GM19467 (cell line): ENCODE results near the gene LITAF.

ENCODE experiments used
- ATAC-seq: cut with Tn5 transposase; IDR thresholded peaks from one replicate; pipeline ENCODE4 v1.9.1; 2021; ENCODE audit warnings: mild to moderate bottlenecking, moderate library complexity; ENCODE audit not compliant: unreplicated experiment

The LITAF gene

DNA sequence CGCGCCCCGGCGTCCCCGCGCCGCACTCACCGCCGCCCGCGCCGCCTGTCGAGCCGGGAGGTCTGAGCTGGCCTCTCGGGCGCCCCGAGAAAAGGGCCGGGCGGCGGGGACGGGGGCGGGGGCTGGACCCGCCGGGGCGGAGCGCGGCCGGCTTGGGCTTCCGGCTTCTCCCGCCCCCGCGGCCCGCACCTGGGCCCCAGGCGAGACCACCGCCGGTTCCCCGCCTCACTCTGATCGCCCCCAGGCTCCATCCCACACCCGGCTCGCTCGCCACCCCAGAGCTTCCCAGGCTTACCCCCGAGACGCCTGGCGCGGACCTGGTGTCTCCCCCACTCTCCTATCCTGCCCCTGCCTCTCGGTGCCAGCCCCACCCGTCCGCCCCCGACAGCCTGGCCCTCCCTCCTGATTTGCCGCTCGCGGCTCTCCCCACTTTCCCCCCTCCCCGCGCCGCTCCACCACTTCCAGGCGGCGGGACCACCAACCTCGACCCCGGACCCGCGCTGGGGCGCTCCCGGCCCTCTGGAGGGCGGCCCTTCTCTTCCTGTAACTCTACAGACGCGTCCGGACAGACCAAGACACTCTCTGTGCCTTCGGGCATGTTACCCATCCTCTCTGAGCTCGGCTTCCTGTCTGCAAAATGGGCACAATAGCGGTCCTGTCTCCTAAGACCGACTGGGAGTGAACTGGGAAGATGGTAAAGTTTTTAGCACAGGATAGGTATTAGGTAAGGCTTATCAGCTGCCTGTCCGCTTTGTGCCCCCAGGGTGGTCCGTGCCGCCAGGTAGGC lies at the start of gene LITAF:
TSS of gene LITAF (minus strand) at position 64 of the 787 bp plus-strand sequence. CDS start 30,189 bp downstream, outside the sequence.
- ATAC-seq, result no peak

DNA sequence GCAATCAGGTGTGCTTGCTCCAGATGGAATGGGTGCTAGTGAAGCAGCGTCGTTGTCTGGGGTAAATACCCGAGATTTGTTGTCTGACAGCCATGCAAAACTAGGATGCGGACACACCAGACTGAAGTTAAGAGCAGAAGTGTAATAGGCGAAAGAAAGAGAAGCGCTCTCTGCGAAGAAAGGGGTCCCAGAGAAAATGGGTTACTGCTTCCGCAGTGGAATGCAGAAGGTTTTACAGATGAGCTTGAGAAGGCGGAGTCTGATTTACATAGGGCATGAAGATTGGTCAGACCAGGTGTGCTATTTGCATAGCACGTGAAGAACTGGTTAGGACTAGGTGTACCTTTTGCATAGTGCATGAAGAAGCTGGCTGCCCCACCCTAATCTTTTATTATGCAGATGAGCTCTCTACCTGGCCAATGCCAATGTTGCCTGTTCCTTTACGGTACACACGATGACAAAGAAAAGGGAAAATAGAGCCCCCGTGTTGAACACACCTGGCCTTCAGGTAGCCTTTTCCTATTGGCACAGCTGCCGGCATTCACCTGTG lies 49.5 kb upstream of the LITAF start:
- no peak for ATAC-seq

DNA sequence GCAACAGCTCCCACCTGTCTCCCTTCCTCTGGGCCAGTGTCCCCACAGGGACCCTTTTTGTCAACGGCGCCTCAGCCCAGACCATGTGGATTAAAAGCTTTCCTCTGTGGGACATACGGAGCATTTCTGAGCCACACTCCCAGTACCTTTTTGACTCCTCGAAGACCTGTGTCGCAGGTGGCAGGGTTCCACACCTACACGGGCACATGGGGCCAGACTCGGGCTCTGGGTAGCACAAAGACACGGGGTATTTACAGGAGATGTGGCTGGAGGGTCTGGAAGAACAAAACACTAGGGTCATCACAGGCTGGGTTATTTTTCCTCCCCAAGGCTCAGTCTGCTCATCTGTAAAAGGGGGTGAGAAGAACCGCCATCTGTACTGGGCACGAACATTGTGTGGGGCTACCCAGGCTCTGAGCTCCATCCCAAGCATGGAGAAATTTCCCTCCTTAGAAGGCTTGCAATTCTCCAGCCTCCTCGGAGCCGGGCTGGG lies 49.0 kb upstream of the LITAF start:
- ATAC-seq, result no peak

- ATAC-seq, result no peak
Observed at GRCh38 chr16:11635113-11635652, 48.5 kb upstream of the LITAF start.

GRCh38 chr16:11634312-11634711 lies 47.6 kb upstream of the LITAF start:
- ATAC-seq, result no peak

- no peak for ATAC-seq
Observed at GRCh38 chr16:11633113-11633512, 46.4 kb upstream of the LITAF start.

DNA sequence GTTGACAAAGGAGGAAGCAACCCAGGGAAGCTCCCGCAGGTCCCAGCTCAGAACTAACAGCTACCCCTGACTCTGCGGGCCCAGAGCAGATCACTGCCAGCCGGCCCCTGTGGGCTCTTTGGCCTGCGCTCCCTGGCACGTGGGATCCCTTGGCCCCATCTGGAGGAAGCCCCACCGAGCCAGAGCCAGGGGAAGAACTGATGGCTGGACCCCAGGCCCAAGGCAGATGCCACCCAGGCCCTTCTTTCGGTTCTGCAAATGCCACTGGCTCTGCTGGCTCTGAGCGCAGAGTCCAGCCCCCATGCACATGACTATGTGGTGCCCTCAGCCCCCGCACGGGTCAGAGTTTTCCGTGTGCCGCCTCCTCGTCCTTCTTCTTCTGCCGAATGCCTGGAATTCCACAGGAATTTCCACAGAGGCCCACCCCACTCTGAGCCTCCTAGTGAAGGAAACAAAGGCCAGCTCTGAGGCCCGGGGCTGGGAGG lies 45.8 kb upstream of the LITAF start:
- no peak for ATAC-seq

- no peak for ATAC-seq
Observed at GRCh38 chr16:11631214-11631613, 44.5 kb upstream of the LITAF start.

- ATAC-seq, result no peak
Observed at GRCh38 chr16:11630768-11631056, 44.0 kb upstream of the LITAF start.

GRCh38 chr16:11630046-11630767 lies 43.5 kb upstream of the LITAF start:
- ATAC-seq, result no peak

DNA sequence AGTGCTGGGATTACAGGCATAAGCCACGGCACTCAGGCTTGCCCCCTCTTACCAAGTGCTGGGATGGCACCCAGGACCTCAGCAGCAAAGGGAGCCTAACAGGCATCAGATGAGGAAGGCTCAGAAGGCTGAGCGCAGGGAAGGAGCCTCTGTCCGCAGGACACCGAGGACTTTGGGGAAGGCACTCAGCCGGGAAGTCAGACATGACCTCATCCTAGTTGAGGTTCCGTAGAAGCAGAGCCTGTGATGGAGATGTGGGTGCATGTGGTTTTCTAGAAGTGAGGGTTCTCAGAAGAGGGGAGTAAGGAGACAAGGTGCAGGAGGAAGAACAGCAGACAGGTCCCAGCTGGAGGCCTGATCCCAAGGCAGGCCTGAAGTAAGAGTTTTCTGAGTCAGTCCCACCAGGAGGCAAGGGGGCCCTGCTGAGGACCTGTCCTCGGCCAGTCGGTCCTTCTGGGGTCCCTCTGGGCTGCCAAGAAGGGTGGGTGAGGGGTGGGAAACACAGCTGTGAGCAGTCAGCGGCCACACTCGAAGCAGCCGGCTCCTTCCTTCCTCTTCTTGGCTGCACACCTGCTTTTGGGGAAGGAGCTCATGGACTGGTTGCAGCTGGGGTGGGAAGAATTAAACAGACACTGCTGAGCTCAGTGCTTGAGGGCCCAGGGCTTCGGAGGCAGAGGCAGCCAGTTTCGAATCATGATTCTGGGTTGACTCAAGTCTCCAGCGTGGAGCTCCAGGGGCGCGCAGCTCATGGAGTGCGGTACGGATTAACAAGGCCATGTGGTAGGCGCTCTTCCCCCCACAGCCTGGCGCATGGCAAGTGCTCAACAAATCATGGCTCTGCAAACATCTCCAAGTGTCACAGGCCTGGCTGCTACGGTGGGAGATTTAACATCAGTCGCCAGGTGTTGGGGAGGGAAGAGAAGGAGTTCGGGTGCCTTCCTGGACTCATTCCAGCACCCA lies 42.6 kb upstream of the LITAF start:
- no peak for ATAC-seq

GRCh38 chr16:11627822-11628457 lies 41.2 kb upstream of the LITAF start:
- ATAC-seq, result no peak

- no peak for ATAC-seq
Observed at GRCh38 chr16:11627292-11627663, 40.6 kb upstream of the LITAF start.

GRCh38 chr16:11626657-11627291 lies 40.1 kb upstream of the LITAF start:
- no peak for ATAC-seq

DNA sequence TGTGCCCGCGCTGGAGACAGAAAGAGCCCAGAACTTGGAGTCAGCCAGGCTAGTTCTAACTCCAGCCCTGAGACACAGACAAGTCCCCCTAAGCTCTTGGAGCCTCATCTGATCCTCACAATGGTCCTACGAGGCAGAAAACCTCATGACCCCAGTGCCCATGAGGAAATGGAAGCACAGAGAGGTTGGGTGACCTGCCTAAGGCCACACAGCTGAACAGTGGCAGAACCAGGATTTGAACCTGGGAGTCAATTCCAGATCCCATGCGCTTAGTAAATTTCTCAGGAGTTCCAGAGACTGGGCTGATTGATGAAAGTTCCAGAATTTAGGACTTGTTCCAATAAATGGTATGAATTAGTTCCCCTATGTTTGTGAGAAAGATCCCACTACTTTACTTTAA lies 39.0 kb upstream of the LITAF start:
- no peak for ATAC-seq

DNA sequence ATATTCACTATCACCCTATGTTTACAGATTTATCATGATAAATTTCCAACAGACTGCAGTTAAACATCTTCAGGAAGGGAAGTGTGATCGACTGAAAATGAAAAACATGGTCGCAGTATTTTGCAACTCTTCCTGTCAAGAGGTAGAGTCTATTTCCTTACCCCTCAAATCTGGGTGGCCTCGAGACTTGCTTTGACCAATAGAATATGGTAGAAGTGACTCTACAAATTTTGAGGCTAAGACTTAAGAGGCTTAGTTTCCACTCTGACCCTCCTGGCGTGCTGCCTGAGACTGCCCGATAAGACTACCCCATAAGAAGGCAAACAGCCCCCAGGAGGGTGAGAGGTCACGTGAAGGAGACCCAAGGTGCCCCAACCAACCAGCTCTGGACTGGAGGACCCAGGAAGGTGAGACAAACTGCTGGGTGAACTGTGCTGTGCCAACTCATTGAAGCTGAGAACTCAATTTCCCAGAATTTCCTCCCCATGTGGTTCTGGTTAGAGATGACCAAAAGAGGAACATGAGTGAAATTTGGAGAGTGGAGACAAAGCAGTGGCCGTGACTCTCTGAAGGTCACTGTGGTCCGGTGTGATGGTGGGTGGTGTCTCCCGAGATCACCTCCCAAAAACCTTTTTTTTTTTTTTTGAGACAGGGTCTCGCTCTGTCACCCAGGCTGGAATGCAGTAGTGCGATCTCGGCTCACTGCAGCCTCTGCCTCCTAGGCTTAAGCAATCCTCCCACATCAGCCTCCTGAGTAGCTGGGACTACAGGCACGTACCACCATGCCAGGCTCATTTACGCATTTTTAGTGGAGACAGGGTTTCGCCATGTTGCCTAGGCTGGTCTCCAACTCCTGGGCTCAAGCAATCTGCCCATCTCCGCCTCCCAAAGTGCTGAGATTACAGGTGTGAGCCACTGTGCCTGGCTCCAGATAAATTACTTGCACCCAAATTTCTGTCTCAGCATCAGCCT lies 38.2 kb upstream of the LITAF start:
- no peak for ATAC-seq

DNA sequence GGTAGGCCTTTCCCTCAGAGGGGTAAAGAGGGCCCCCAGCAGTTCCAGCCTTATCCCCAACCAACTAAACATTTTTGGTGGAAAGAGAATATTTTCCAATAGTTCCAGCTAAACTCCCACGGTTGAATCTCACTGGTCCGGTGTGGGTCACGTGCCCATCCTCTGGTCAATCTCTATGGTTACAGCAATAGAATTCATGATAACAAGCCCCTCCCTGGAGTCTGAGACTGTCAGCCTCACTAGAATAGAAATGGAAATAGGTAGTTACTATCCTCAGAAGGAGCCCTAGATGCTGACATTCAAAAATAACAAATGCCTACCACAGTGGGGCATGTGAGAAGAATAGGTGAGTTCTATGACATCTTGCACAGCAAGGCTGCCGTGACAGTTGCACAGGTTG lies 37.5 kb upstream of the LITAF start:
- ATAC-seq, result no peak

DNA sequence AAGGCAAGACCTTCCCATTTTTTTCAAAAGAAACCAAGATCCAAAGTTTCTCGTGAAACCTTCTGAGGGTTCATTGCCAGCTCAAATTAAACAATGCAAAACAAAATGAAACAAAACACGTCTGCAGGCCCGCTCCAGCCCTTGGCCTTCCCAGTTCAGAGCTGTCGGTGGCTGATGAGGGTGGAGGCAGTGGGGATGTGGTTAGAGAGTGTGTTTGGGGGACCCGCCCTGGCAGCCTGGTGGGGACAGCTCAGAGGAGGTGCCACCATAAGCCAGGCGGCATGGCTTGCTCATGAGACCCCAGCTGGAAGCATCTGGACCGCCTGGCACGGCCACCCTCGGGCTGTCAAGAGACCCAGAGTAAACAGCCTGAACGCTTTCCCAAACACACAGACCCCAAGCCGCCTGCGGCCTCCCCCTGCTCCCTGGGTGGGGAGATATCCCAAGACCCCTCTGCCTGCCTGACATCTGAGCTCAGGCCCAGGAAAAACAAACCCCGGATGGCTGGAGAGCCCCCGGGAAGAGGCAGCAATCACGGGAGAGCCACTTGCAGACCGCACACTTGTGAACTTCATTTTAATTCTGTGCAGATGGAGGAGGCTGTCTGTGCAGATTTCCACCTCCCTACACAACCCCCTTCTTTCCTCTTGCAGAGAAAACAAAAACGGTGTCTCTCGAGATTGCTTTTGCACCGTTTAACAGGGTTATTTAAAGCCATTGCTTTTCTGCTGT lies 35.4 kb upstream of the LITAF start:
- ATAC-seq, result no peak
